Measurements from ENCODE around the gene PWWP2B. TPM values are rescaled to one million over a fixed set of nuclear protein-coding genes. Genes with fewer than 3 reads are reported as not detected.

Gene PWWP2B
- total and polyA plus RNA-seq, 2 experiments from 2014 or later: 2.3 to 12.8 TPM

DNA sequence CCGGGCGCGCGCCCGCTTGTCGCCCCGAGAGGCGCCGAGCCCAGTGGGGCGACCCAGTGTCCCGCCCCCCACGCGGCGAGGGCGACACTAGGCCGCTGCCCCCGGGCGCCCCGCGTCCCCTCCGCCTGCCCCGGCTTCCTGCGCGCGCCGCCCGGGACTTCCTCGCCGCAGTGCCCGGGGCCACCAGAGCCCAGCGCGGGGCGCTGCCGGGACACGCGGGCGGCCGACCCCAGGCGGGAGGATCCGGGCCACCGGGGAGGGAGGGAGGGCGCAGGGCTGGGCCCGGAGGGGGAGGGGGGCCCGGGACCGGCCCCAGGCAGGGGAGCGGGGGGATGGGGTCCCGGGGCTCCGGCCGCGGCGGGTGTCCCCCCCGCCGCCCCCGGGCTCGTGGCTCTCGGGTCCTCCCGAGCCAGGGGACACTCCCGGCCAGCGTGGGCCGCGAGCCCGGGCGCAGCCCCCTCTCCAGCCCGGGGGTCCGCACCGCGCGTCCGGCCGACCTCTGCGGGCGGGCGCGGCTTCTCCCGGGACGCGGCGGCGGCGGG, 435 bp upstream of the PWWP2B start (continued):
- TF ChIP-seq, protein P1, sequence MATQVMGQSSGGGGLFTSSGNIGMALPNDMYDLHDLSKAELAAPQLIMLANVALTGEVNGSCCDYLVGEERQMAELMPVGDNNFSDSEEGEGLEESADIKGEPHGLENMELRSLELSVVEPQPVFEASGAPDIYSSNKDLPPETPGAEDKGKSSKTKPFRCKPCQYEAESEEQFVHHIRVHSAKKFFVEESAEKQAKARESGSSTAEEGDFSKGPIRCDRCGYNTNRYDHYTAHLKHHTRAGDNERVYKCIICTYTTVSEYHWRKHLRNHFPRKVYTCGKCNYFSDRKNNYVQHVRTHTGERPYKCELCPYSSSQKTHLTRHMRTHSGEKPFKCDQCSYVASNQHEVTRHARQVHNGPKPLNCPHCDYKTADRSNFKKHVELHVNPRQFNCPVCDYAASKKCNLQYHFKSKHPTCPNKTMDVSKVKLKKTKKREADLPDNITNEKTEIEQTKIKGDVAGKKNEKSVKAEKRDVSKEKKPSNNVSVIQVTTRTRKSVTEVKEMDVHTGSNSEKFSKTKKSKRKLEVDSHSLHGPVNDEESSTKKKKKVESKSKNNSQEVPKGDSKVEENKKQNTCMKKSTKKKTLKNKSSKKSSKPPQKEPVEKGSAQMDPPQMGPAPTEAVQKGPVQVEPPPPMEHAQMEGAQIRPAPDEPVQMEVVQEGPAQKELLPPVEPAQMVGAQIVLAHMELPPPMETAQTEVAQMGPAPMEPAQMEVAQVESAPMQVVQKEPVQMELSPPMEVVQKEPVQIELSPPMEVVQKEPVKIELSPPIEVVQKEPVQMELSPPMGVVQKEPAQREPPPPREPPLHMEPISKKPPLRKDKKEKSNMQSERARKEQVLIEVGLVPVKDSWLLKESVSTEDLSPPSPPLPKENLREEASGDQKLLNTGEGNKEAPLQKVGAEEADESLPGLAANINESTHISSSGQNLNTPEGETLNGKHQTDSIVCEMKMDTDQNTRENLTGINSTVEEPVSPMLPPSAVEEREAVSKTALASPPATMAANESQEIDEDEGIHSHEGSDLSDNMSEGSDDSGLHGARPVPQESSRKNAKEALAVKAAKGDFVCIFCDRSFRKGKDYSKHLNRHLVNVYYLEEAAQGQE (IDR thresholded peaks at IDR 0.05; ENCODE audit: unreplicated experiment): no peak
- TF ChIP-seq JUNB (IDR thresholded peaks at IDR 0.05; ENCODE audit: unreplicated experiment): no peak

DNA sequence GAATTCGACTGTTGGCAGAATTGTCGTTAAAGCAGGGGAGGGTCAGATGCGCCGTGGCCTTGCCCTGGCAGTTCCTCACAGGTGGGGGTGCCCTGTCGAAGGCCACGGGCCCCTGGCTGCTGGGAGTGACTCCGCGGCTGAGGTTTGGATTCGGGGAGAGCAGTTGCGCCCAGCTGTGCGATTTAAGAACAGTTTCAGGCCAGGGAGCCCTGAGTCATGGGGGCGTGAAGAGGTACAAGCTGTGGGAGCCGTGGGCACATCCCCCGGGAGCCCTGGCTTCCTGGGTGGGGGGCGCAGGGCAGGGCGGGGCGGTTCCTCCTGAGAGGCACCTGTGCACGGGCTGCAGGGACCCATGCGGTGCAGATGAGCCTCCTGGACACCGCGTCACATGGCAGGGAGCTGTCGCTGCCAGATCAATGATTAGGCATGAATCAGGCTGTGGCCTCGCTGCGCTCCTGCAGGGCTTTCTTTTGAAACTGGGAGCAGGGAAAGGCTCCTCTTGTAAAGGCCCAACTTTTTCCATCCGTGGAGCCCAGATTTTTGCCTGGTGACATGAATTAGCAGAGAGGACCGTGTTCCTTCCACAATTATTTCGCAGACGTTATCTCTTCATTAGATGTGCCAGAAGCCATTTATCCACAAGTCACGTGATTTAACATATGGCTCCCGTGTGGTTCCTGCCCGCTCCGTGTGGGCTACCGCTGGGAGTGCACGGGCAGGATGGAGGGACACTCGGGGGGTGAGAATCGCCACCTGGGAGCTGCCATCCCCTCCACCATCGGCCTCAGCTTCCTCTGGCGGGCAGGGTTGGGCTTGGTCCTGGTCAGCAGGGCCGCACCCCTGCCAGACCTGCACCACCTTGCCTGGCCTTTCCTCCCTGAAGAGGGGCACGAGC, 918 bp downstream of the PWWP2B start:
- Histone ChIP-seq H3K9me2 (ENCODE audit: insufficient read depth) (peaks cover 3% of the 10 kb centered on the region; the same call in 1 of the 2 replicates), H2AFZ (0 out of 2 replicates have a peak overlapping the region, but pooled peaks have one; percentile 32), H3K4me1 (ENCODE audit: insufficient read depth) (peaks cover 7% of the 10 kb centered on the region; the same call in 1 of the 2 replicates), H3K27ac (ENCODE audit: low read depth) (no peak overlapping the region), H3K36me3 (ENCODE audit: insufficient read depth) (no peaks in the 10 kb centered on the region), H3K4me2 (peak overlapping the region; percentile 80), H3K27me3 (ENCODE audit: insufficient read depth) (peaks cover 6% of the 10 kb centered on the region; the same call in 1 of the 2 replicates), H3K79me2 (replicated peaks; ENCODE audit: insufficient read depth) (no peaks in the 10 kb centered on the region), H3F3A (replicated peaks; ENCODE audit: low read depth) (no peaks in the 10 kb centered on the region), H4K20me1 (replicated peaks; ENCODE audit: insufficient read depth) (no peaks in the 10 kb centered on the region), H3K4me3 (peak overlapping the region; percentile 58)
- H3K27ac Mint-ChIP-seq: 0 out of 2 replicates have a peak overlapping the region, but pooled peaks have one; percentile 56
- TF ChIP-seq, protein P1 (IDR thresholded peaks at IDR 0.05; ENCODE audit: unreplicated experiment): no peak
- TF ChIP-seq EZH2phosphoT487 (IDR thresholded peaks at IDR 0.05; ENCODE audit: unreplicated experiment) (no peak), CREB1 (CRISPR knock-in tag; IDR thresholded peaks at IDR 0.05; ENCODE audit: low read depth) (no peak)
- no peaks in the 10 kb centered on the region for H3K36me3 Mint-ChIP-seq (ENCODE audit: low read depth)
- H3K4me3 Mint-ChIP-seq: peak overlapping the region; percentile 84
- H3K4me1 Mint-ChIP-seq: peaks cover 21% of the 10 kb centered on the region
- H3K27me3 Mint-ChIP-seq (ENCODE audit: insufficient read depth, low read depth, poor library complexity): peaks cover 3% of the 10 kb centered on the region
- H3K9me3 Mint-ChIP-seq: no peaks in the 10 kb centered on the region
- peak; percentile 3; the same call in 2 of the 3 replicates for ATAC-seq
- DNase-seq (ENCODE audit: low spot score): peak; percentile 54
